HG03342 (cell line): Measurements from ENCODE around the gene TRAIP.

Experiments
- ATAC-seq: cut with Tn5 transposase; IDR thresholded peaks from one replicate; pipeline ENCODE4 v1.9.1; 2021; ENCODE audit warnings: mild to moderate bottlenecking, moderate library complexity; ENCODE audit not compliant: unreplicated experiment

Gene TRAIP

GRCh38 chr3:49876567-49876966 is 20.2 kb upstream of the TRAIP start:
- no peak for ATAC-seq

- ATAC-seq = no peak
Observed at GRCh38 chr3:49873623-49874022, 17.3 kb upstream of the TRAIP start.

- ATAC-seq = no peak
Observed at GRCh38 chr3:49872801-49873281, 16.5 kb upstream of the TRAIP start.

GRCh38 chr3:49871531-49872153 is 15.3 kb upstream of the TRAIP start:
- ATAC-seq = no peak

GRCh38 chr3:49869525-49870126 is 13.3 kb upstream of the TRAIP start, which contains the start of gene CAMKV:
CAMKV (minus strand) TSS chr3:49869906; CDS start chr3:49862388, 7,518 bp downstream.
- no peak for ATAC-seq

GRCh38 chr3:49868862-49869466 is 12.6 kb upstream of the TRAIP start:
- ATAC-seq = no peak

GRCh38 chr3:49867871-49868321 is 11.5 kb upstream of the TRAIP start:
- ATAC-seq = no peak

- no peak for ATAC-seq
Observed at GRCh38 chr3:49867400-49867799, 11.0 kb upstream of the TRAIP start.

GRCh38 chr3:49865198-49865784 is 8.9 kb upstream of the TRAIP start:
- ATAC-seq = no peak

GRCh38 chr3:49864505-49864904 is 8.1 kb upstream of the TRAIP start:
- ATAC-seq = no peak

GRCh38 chr3:49859576-49860305 is 3.4 kb upstream of the TRAIP start:
- no peak for ATAC-seq

GRCh38 chr3:49855662-49856061 is 702 bp downstream of the TRAIP start:
- ATAC-seq = no peak

- no peak for ATAC-seq
Observed at GRCh38 chr3:49845694-49846093, 10.7 kb downstream of the TRAIP start.

GRCh38 chr3:49844464-49845183 is 11.7 kb downstream of the TRAIP start:
- no peak for ATAC-seq

- ATAC-seq = no peak
Observed at GRCh38 chr3:49842843-49843517, 13.4 kb downstream of the TRAIP start.

GRCh38 chr3:49841806-49842205 is 14.6 kb downstream of the TRAIP start:
- no peak for ATAC-seq

- no peak for ATAC-seq
Observed at GRCh38 chr3:49841126-49841696, 15.2 kb downstream of the TRAIP start.

GRCh38 chr3:49840388-49840787 is 16.0 kb downstream of the TRAIP start:
- no peak for ATAC-seq

- ATAC-seq = no peak
Observed at GRCh38 chr3:49839193-49839809, 17.1 kb downstream of the TRAIP start.
